MV-4-11 (cell line): Measurements from ENCODE around the gene ANKRD40CL.

Experiments used
- DNase-seq: peaks from one replicate; lab custom pipeline; 2025; lab: John Stamatoyannopoulos, UW

The ANKRD40CL gene

DNA sequence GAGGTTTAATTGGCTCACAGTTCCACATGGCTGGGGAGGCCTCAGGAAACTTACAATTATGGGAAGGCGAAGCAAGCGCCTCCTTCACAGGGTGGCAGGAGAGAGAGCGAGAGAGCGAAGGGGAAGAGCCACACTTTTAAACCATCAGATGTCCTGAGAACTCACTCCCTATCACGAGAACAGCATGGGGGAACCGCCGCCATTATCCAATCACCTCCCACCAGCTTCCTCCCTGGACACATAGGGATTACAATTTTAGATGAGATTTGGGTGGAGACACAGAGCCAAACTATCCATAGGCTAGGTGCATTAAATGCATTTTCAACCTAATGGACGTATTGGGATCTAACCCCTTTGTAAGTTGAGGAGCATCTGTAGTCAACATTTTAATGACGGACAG, 54.7 kb downstream of the ANKRD40CL start:
- DNase-seq = no peak
